GM23248 (cell line): ENCODE measurements around the gene DMRTC2.

Source experiments
- EZH2 ChIP-seq: fragments of 200-600 bp; sonication (generic); IDR thresholded peaks from 2 replicates; pipeline ENCODE4 v1.6.1; 2018; ENCODE audit warnings: antibody characterized with exemption, mild to moderate bottlenecking; ENCODE audit not compliant: insufficient read depth, poor library complexity, severe bottlenecking
- EZH2phosphoT487 ChIP-seq: fragments of 200-600 bp; sonication (generic); IDR thresholded peaks from 2 replicates; pipeline ENCODE4 v1.6.1; 2018; ENCODE audit warnings: antibody characterized with exemption, moderate library complexity, mild to moderate bottlenecking, low read depth; ENCODE audit not compliant: insufficient read depth

DNA sequence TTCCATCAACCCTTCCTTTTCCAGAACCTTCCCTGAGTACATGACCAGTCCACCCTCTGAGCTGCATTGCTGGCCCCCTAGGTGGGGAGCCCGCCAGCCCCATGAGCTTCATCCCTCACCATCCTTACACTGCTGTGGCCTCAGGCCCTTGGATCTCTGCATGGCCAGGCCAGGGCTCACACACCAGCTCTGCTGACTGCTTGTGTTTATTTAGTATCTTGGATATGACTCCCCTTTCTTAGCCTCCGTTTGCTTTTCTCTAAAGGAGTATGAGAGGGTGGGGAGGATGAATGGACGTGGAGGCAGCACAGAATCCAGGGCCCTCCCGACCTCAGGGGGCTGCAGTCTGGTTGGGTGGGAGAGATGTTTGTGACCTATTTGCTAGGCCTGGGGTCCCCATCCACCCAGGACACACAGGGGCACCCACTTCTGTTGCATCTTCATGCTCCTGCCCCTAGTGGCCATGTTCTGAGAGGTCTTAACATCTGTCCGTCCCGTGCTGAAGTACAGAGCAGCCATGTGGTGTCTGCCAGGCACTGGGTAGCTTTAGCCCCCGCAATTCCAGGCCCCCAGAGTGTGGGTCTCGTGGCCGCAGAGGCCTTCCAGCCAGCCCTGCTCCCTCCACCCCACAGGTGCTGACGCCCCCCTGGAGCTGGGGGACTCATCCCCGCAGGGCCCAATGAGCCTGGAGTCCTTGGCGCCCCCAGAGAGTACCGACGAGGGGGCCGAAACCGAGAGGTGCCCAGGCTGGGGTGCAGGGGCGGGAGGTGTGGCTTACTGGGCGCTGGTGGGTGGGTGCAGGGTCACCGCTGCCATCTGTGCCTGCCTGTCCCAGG, 51.1 kb downstream of the DMRTC2 start:
- TF ChIP-seq EZH2, result no peak
- TF ChIP-seq EZH2phosphoT487, result no peak
